ENCODE results near the gene AOAH. TPM values are rescaled to one million over a fixed set of nuclear protein-coding genes. Genes with fewer than 3 reads are reported as not detected.

AOAH gene
- total and polyA plus RNA-seq, 2 of the 4 experiments (the other 2 are of a cell fraction): not detected

- DNase-seq: no peak
- Histone ChIP-seq H3K27me3 (ENCODE audit: control insufficient read depth, insufficient read depth, low read length) (peaks cover 10% of the 10 kb centered on the region), H3K4ac (ENCODE audit: low read depth, low read length) (no peak overlapping the region), H3K4me1 (ENCODE audit: control insufficient read depth, insufficient read depth, low read length) (no peaks in the 10 kb centered on the region), H3K4me3 (ENCODE audit: insufficient read depth, low read depth, low read length) (no peak overlapping the region), H2AK5ac (ENCODE audit: low read depth, low read length) (no peak overlapping the region), H2BK5ac (ENCODE audit: low read depth, low read length, poor library complexity, severe bottlenecking) (no peak overlapping the region), H3K79me1 (ENCODE audit: low read depth in 1 of 2, low read length in 2 of 2) (no peaks in the 10 kb centered on the region), H3K9ac (ENCODE audit: low read depth, low read length) (no peak overlapping the region), H3K23ac (ENCODE audit: low read depth, low read length) (no peak overlapping the region), H2BK15ac (ENCODE audit: low read depth, low read length) (no peak overlapping the region), H2BK20ac (ENCODE audit: low read depth, low read length) (no peak overlapping the region), H2AFZ (replicated peaks; ENCODE audit: low read length, poor library complexity) (no peak overlapping the region), H4K8ac (ENCODE audit: low read depth in 2 of 2, low read length in 2 of 2) (no peak overlapping the region), H3K36me3 (ENCODE audit: control insufficient read depth, insufficient read depth, low read length) (no peaks in the 10 kb centered on the region), H3K4me2 (ENCODE audit: low read depth, low read length) (no peak overlapping the region), H4K20me1 (ENCODE audit: insufficient read depth, low read length) (no peaks in the 10 kb centered on the region), H2BK120ac (ENCODE audit: low read depth, low read length) (no peak overlapping the region), H3K56ac (ENCODE audit: extremely low read depth, insufficient read depth, low read length) (no peak overlapping the region), H3K18ac (ENCODE audit: low read depth, low read length) (no peak overlapping the region), H4K5ac (ENCODE audit: low read depth, low read length) (no peak overlapping the region), H3K14ac (replicated peaks; ENCODE audit: low read depth, low read length) (no peak overlapping the region), H3K9me3 (ENCODE audit: control insufficient read depth, insufficient read depth, low read length) (no peaks in the 10 kb centered on the region), H3K27ac (ENCODE audit: insufficient read depth, low read length) (no peak overlapping the region), H3K9me1 (ENCODE audit: insufficient read depth, low read length) (no peaks in the 10 kb centered on the region), H4K91ac (ENCODE audit: insufficient read depth, low read depth, low read length) (no peak overlapping the region), H2AK9ac (replicated peaks; ENCODE audit: low read depth, low read length, poor library complexity) (no peak overlapping the region)
- intact Hi-C loops (cut with micrococcal nuclease): no loop called here
- BruUV-seq (replicated peaks): no TSS peak
- ChIA-PET CTCF (no interaction called here), POLR2A (ENCODE audit: unreplicated experiment) (no interaction called here)
- dilution Hi-C loops (cut with HindIII; ENCODE audit: low sequenced_read_pairs, unreplicated experiment): no loop called here
- in situ Hi-C loops (cut with MboI; ENCODE audit: low sequenced_read_pairs): no loop called here
- no peak for ATAC-seq (ENCODE audit: low read depth)
- no CpG with 5 or more reads among the region's 4 CpGs for WGBS, 2 experiments (ENCODE audit: extremely low coverage in 2 of 2, insufficient read length in 1 of 2)
- TF ChIP-seq CHD1 (IDR thresholded peaks at IDR 0.05; ENCODE audit: low read depth, low read length) (no peak), MAZ (IDR thresholded peaks at IDR 0.05; ENCODE audit: borderline replicate concordance, low read depth, low read length) (no peak), RAD21 (IDR thresholded peaks at IDR 0.05; ENCODE audit: low read length) (no peak), POLR2A (IDR thresholded peaks at IDR 0.05; ENCODE audit: low read depth, low read length) (no peak), BHLHE40 (IDR thresholded peaks at IDR 0.05; ENCODE audit: low read depth, low read length) (no peak), MAFK (IDR thresholded peaks at IDR 0.05; ENCODE audit: low read depth, low read length) (no peak), MXI1 (IDR thresholded peaks at IDR 0.05; ENCODE audit: borderline replicate concordance, low read depth, low read length) (no peak), ELK1 (IDR thresholded peaks at IDR 0.05; ENCODE audit: borderline replicate concordance, low read depth, low read length) (no peak), CEBPB (IDR thresholded peaks at IDR 0.05; ENCODE audit: low read depth, low read length) (no peak), RFX5 (IDR thresholded peaks at IDR 0.05; ENCODE audit: low read depth, low read length) (no peak), CTCF (conservative IDR thresholded peaks at IDR 0.05; ENCODE audit: low read depth, low read length) (no peak)
- TF ChIP-seq, protein P1, sequence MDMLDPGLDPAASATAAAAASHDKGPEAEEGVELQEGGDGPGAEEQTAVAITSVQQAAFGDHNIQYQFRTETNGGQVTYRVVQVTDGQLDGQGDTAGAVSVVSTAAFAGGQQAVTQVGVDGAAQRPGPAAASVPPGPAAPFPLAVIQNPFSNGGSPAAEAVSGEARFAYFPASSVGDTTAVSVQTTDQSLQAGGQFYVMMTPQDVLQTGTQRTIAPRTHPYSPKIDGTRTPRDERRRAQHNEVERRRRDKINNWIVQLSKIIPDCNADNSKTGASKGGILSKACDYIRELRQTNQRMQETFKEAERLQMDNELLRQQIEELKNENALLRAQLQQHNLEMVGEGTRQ (IDR thresholded peaks at IDR 0.05; ENCODE audit: low read depth, low read length): no peak
Observed at GRCh38 chr7:36521133-36521532, 203.2 kb downstream of the AOAH start.

All from IMR-90 (cell line).